Esophagus (tissue), 2 donors: ENCODE measurements around the gene BDKRB1. TPM values are rescaled to one million over a fixed set of nuclear protein-coding genes. Genes with fewer than 3 reads are reported as not detected.

Source experiments
- H3K27ac ChIP-seq, 2 donors: one replicate each; pipeline ENCODE4 v1.5.1; 2013; ENCODE audit warnings: low read depth in 2 of 2, mild to moderate bottlenecking in 2 of 2, inconsistent platforms in 1 of 2, low read length in 1 of 2, moderate library complexity in 1 of 2
- H3K27me3 ChIP-seq, 2 donors: one replicate each; pipeline ENCODE4 v1.6.1; 2013; ENCODE audit warnings: low read length in 2 of 2, control low read depth in 1 of 2, mild to moderate bottlenecking in 1 of 2; ENCODE audit not compliant: insufficient read depth in 2 of 2, control insufficient read depth in 1 of 2
- H3K36me3 ChIP-seq, 2 donors: one replicate each; pipeline ENCODE4 v1.6.1; 2013; ENCODE audit warnings: low read length in 1 of 2; ENCODE audit not compliant: control insufficient read depth in 2 of 2, insufficient read depth in 2 of 2
- H3K4me1 ChIP-seq, 2 donors: one replicate each; pipeline ENCODE4 v1.6.1; 2013; ENCODE audit warnings: low read length in 1 of 2; ENCODE audit not compliant: control insufficient read depth in 2 of 2, insufficient read depth in 2 of 2
- H3K4me3 ChIP-seq, 2 donors: one replicate each; pipeline ENCODE4 v1.5.1; 2013; ENCODE audit warnings: low read length in 2 of 2, mild to moderate bottlenecking in 2 of 2, low read depth in 1 of 2, moderate library complexity in 1 of 2
- H3K9me3 ChIP-seq, 2 donors: one replicate each; pipeline ENCODE4 v1.6.1; 2013; ENCODE audit warnings: mild to moderate bottlenecking in 2 of 2, low read depth in 1 of 2, low read length in 1 of 2, moderate library complexity in 1 of 2; ENCODE audit not compliant: control insufficient read depth in 2 of 2, insufficient read depth in 1 of 2
- WGBS, 2 donors: extraction: QIAGEN DNeasy Blood & Tissue Kit; methylation state at CpG; one replicate each; pipeline ENCODE4 v1.1.7; 2013; 5-methylcytosine and 5-hydroxymethylcytosine counted together
- polyA plus RNA-seq, 2 donors: library from polyadenylated mRNA; stranded (reverse); fragments of 200-250 nt; gene quantifications; one replicate each; pipeline ENCODE4 v1.2.3, GENCODE V29; 2013
- donor health status: healthy with polysubstance abuse.
- donor health status: Bipolar disorder and iron deficiency.

BDKRB1 gene
- 10 to 100 TPM; 13.4 to 18.5 TPM for polyA plus RNA-seq

GRCh38 chr14:96255501-96256366 lies at the start of gene BDKRB1:
Gene BDKRB1 (plus strand): TSS chr14:96256210. CDS start chr14:96263683, 7,473 bp downstream.
- H3K4me3 ChIP-seq, result peak within 1 kb of the TSS in 1 of 2 donors; percentile 26
- H3K4me1 ChIP-seq, result peaks cover 4 to 10% of the 10 kb centered on the region in 2 donors
- H3K9me3 ChIP-seq, result no peaks in the 10 kb centered on the region
- H3K27ac ChIP-seq, result peak within 1 kb of the TSS; percentile 85 to 93
- H3K36me3 ChIP-seq, result no peaks in the 10 kb centered on the region
- 25 to 50% methylated on average over 12 of the region's 12 CpGs for WGBS, 2 donors
- no peaks in the 10 kb centered on the region for H3K27me3 ChIP-seq

- Histone ChIP-seq H3K27me3 (no peaks in the 10 kb centered on the region), H3K4me1 (peaks cover 0 to 12% of the 10 kb centered on the region in 2 donors), H3K9me3 (peaks cover under 1 to 2% of the 10 kb centered on the region in 2 donors), H3K36me3 (peaks cover 0 to 5% of the 10 kb centered on the region in 2 donors), H3K27ac (peak overlapping the region; percentile 87 to 99), H3K4me3 (peak overlapping the region; percentile 65 to 83)
- WGBS, 2 donors, result 33 to 34% methylated on average over 8 of the region's 8 CpGs
Measured at GRCh38 chr14:96206461-96206860, 49.5 kb upstream of the BDKRB1 start.

- Histone ChIP-seq H3K9me3 (peaks cover 2% of the 10 kb centered on the region in 2 donors), H3K4me1 (peaks cover 0 to 12% of the 10 kb centered on the region in 2 donors), H3K27me3 (no peaks in the 10 kb centered on the region), H3K27ac (no peak overlapping the region), H3K4me3 (no peak overlapping the region), H3K36me3 (peaks cover 0 to 9% of the 10 kb centered on the region in 2 donors)
- WGBS, 2 donors, result 86 to 88% methylated on average over 5 of the region's 5 CpGs
Measured at GRCh38 chr14:96207686-96208085, 48.3 kb upstream of the BDKRB1 start.

GRCh38 chr14:96208739-96209138 lies 47.3 kb upstream of the BDKRB1 start:
- peaks cover 0 to 9% of the 10 kb centered on the region in 2 donors for H3K36me3 ChIP-seq
- no peak overlapping the region for H3K4me3 ChIP-seq
- peaks cover 2 to 5% of the 10 kb centered on the region in 2 donors for H3K9me3 ChIP-seq
- no peak overlapping the region for H3K27ac ChIP-seq
- H3K27me3 ChIP-seq, result no peaks in the 10 kb centered on the region
- WGBS, 2 donors, result 86 to 92% methylated on average over 12 of the region's 12 CpGs
- H3K4me1 ChIP-seq, result peaks cover 0 to 12% of the 10 kb centered on the region in 2 donors

- H3K4me3 ChIP-seq, result no peak overlapping the region
- H3K9me3 ChIP-seq, result peaks cover 2 to 5% of the 10 kb centered on the region in 2 donors
- no peak overlapping the region for H3K27ac ChIP-seq
- peaks cover 0 to 15% of the 10 kb centered on the region in 2 donors for H3K36me3 ChIP-seq
- no peaks in the 10 kb centered on the region for H3K27me3 ChIP-seq
- peaks cover 0 to 17% of the 10 kb centered on the region in 2 donors for H3K4me1 ChIP-seq
Measured at GRCh38 chr14:96212140-96212539, 43.9 kb upstream of the BDKRB1 start.

- H3K9me3 ChIP-seq, result peaks cover 2 to 5% of the 10 kb centered on the region in 2 donors
- H3K4me1 ChIP-seq, result peaks cover 0 to 15% of the 10 kb centered on the region in 2 donors
- H3K36me3 ChIP-seq, result peaks cover 0 to 15% of the 10 kb centered on the region in 2 donors
- H3K27ac ChIP-seq, result no peak overlapping the region
- H3K27me3 ChIP-seq, result no peaks in the 10 kb centered on the region
- 94 to 95% methylated on average over 4 of the region's 4 CpGs for WGBS, 2 donors
- H3K4me3 ChIP-seq, result no peak overlapping the region
Measured at GRCh38 chr14:96212896-96213295, 43.1 kb upstream of the BDKRB1 start.

- H3K4me3 ChIP-seq, result no peak overlapping the region
- peaks cover 0 to 15% of the 10 kb centered on the region in 2 donors for H3K4me1 ChIP-seq
- H3K27me3 ChIP-seq, result no peaks in the 10 kb centered on the region
- no peak overlapping the region for H3K27ac ChIP-seq
- H3K9me3 ChIP-seq, result peaks cover 2 to 5% of the 10 kb centered on the region in 2 donors
- H3K36me3 ChIP-seq, result peaks cover 0 to 15% of the 10 kb centered on the region in 2 donors
- WGBS, 2 donors, result 84 to 88% methylated on average over 10 of the region's 10 CpGs
Measured at GRCh38 chr14:96213871-96214465, 42.0 kb upstream of the BDKRB1 start.

GRCh38 chr14:96214793-96215192 lies 41.2 kb upstream of the BDKRB1 start:
- Histone ChIP-seq H3K4me1 (peaks cover 0 to 15% of the 10 kb centered on the region in 2 donors), H3K4me3 (no peak overlapping the region), H3K27me3 (no peaks in the 10 kb centered on the region), H3K9me3 (peaks cover 2 to 5% of the 10 kb centered on the region in 2 donors), H3K36me3 (peaks cover 0 to 15% of the 10 kb centered on the region in 2 donors), H3K27ac (no peak overlapping the region)
- WGBS, 2 donors, result 68 to 70% methylated on average over 4 of the region's 4 CpGs

GRCh38 chr14:96215452-96216244 lies 40.4 kb upstream of the BDKRB1 start:
- WGBS, 2 donors, result 42 to 51% methylated on average over 7 of the region's 7 CpGs
- Histone ChIP-seq H3K27me3 (no peaks in the 10 kb centered on the region), H3K4me1 (peaks cover 0 to 16% of the 10 kb centered on the region in 2 donors), H3K36me3 (peaks cover 0 to 15% of the 10 kb centered on the region in 2 donors), H3K9me3 (peaks cover 2 to 5% of the 10 kb centered on the region in 2 donors), H3K4me3 (no peak overlapping the region), H3K27ac (peak overlapping the region; percentile 60 to 66)
